ENCODE data around the gene ITGA6.
"Not testable (repeated sequence)": the region's sequence is repeated elsewhere in the genome, so short reads cannot be mapped to it uniquely, and the experiment has no call there.

Gene ITGA6

GRCh38 chr2:172516299-172516698, 88.9 kb downstream of the ITGA6 start:
- no peak for DNase-seq (ENCODE audit: low read depth, low spot score)

GRCh38 chr2:172518995-172519394, 91.6 kb downstream of the ITGA6 start:
- no peak for DNase-seq (ENCODE audit: low read depth, low spot score)

GRCh38 chr2:172525601-172526000, 98.2 kb downstream of the ITGA6 start:
- DNase-seq (ENCODE audit: low read depth, low spot score): no peak

GRCh38 chr2:172531309-172531708, 103.9 kb downstream of the ITGA6 start:
- no peak for DNase-seq (ENCODE audit: low read depth, low spot score)

- DNase-seq (ENCODE audit: low read depth, low spot score): not testable (repeated sequence)
These were observed 105.1 kb downstream of the ITGA6 start for GRCh38 chr2:172532461-172532860.

GRCh38 chr2:172533687-172534086, 106.3 kb downstream of the ITGA6 start:
- no peak for DNase-seq (ENCODE audit: low read depth, low spot score)

- DNase-seq (ENCODE audit: low read depth, low spot score): no peak
These were observed 107.7 kb downstream of the ITGA6 start for GRCh38 chr2:172535119-172535518.

GRCh38 chr2:172537851-172538250, 110.5 kb downstream of the ITGA6 start:
- not testable (repeated sequence) for DNase-seq (ENCODE audit: low read depth, low spot score)

GRCh38 chr2:172539767-172540166, 112.4 kb downstream of the ITGA6 start:
- DNase-seq (ENCODE audit: low read depth, low spot score): no peak

- no peak for DNase-seq (ENCODE audit: low read depth, low spot score)
These were observed 113.0 kb downstream of the ITGA6 start for GRCh38 chr2:172540421-172540820.

GRCh38 chr2:172545408-172546075, 118.2 kb downstream of the ITGA6 start:
- no peak for DNase-seq (ENCODE audit: low read depth, low spot score)

- no peak for DNase-seq (ENCODE audit: low read depth, low spot score)
These were observed 121.7 kb downstream of the ITGA6 start for GRCh38 chr2:172549131-172549530.

GRCh38 chr2:172549802-172550201, 122.4 kb downstream of the ITGA6 start:
- not testable (repeated sequence) for DNase-seq (ENCODE audit: low read depth, low spot score)

- DNase-seq (ENCODE audit: low read depth, low spot score): no peak
These were observed 123.0 kb downstream of the ITGA6 start for GRCh38 chr2:172550419-172550818.

GRCh38 chr2:172551271-172551670, 123.9 kb downstream of the ITGA6 start:
- DNase-seq (ENCODE audit: low read depth, low spot score): no peak

- DNase-seq (ENCODE audit: low read depth, low spot score): no peak
These were observed 125.3 kb downstream of the ITGA6 start for GRCh38 chr2:172552547-172553291.

GRCh38 chr2:172554352-172555271, 127.2 kb downstream of the ITGA6 start:
- DNase-seq (ENCODE audit: low read depth, low spot score): no peak

GRCh38 chr2:172555272-172555521, 127.8 kb downstream of the ITGA6 start:
- DNase-seq (ENCODE audit: low read depth, low spot score): no peak
